ENCODE measurements around the gene SMC4.

- TF ChIP-seq CTCF (IDR thresholded peaks at IDR 0.05): no peak
- TF ChIP-seq MAX (IDR thresholded peaks at IDR 0.05): no peak
- no peak for TF ChIP-seq RARB (CRISPR knock-in tag; IDR thresholded peaks at IDR 0.05)
- TF ChIP-seq RCOR1 (IDR thresholded peaks at IDR 0.05; ENCODE audit: low read depth, low read length): no peak
- TF ChIP-seq CBX8 (IDR thresholded peaks at IDR 0.05): no peak
- no peak for TF ChIP-seq RNF2 (IDR thresholded peaks at IDR 0.05; ENCODE audit: borderline replicate concordance, low read depth)
- no peak for TF ChIP-seq POLR2A (IDR thresholded peaks at IDR 0.05; ENCODE audit: low read length)
- TF ChIP-seq EP300 (IDR thresholded peaks at IDR 0.05): no peak
- TF ChIP-seq BCL3 (IDR thresholded peaks at IDR 0.05): no peak
- no peak for TF ChIP-seq ESRRA (IDR thresholded peaks at IDR 0.05; ENCODE audit: borderline replicate concordance, low read length)
- no peak for TF ChIP-seq SMC3 (IDR thresholded peaks at IDR 0.05)
- no peak for TF ChIP-seq RFX5 (IDR thresholded peaks at IDR 0.05)
- TF ChIP-seq TP53 (CRISPR knock-in tag; IDR thresholded peaks at IDR 0.05): no peak
- TF ChIP-seq SREBF2 (IDR thresholded peaks at IDR 0.05): no peak
Measured at GRCh38 chr3:160403796-160404470, 4.5 kb downstream of the SMC4 start.
